ENCODE results near the gene TNFRSF14. TPM values are rescaled to one million over a fixed set of nuclear protein-coding genes. Genes with fewer than 3 reads are reported as not detected.

Gene TNFRSF14
- total and polyA plus RNA-seq, 2 of the 13 experiments (the other 11 are each of a cell fraction or from before 2014, with no cell fraction given): 11.9 to 49.9 TPM

GRCh38 chr1:2555634-2556276 lies 416 bp upstream of the TNFRSF14 start (continued):
- TF ChIP-seq PRDM4 (CRISPR knock-in tag; IDR thresholded peaks at IDR 0.05; ENCODE audit: borderline replicate concordance) (no peak), SNRNP70 (IDR thresholded peaks at IDR 0.05; ENCODE audit: low read depth, low read length) (no peak), GLMP (CRISPR knock-in tag; IDR thresholded peaks at IDR 0.05; ENCODE audit: borderline replicate concordance) (no peak), ZNF207 (IDR thresholded peaks at IDR 0.05; ENCODE audit: borderline replicate concordance) (no peak), TBX2 (CRISPR knock-in tag; IDR thresholded peaks at IDR 0.05; ENCODE audit: borderline replicate concordance) (peak; percentile 49), PHF5A (CRISPR knock-in tag; IDR thresholded peaks at IDR 0.05; ENCODE audit: low read depth, unreplicated experiment) (no peak), PRMT3 (CRISPR knock-in tag; IDR thresholded peaks at IDR 0.05; ENCODE audit: borderline replicate concordance, low read depth) (no peak), ZNF574 (CRISPR knock-in tag; IDR thresholded peaks at IDR 0.05) (peak; percentile 25), RNF219 (CRISPR knock-in tag; IDR thresholded peaks at IDR 0.05) (no peak), FOXJ3 (CRISPR knock-in tag; IDR thresholded peaks at IDR 0.05; ENCODE audit: borderline replicate concordance) (no peak), NCOA2 (CRISPR knock-in tag; IDR thresholded peaks at IDR 0.05) (no peak), ZNF83 (CRISPR knock-in tag; IDR thresholded peaks at IDR 0.05; ENCODE audit: borderline replicate concordance) (peak; percentile 56; the same call in 1 of the 2 replicates), ZBTB26 (CRISPR knock-in tag; IDR thresholded peaks at IDR 0.05; ENCODE audit: borderline replicate concordance) (peak; percentile 52; the same call in 1 of the 2 replicates), ZFP36L1 (CRISPR knock-in tag; IDR thresholded peaks at IDR 0.05) (0 out of 2 replicates have a peak, but pooled peaks have one; percentile 26), DMAP1 (CRISPR knock-in tag; IDR thresholded peaks at IDR 0.05) (peak; percentile 46; the same call in 1 of the 2 replicates), BCL3 (CRISPR knock-in tag; IDR thresholded peaks at IDR 0.05) (peak; percentile 63; the same call in 1 of the 2 replicates), ZNF510 (CRISPR knock-in tag; IDR thresholded peaks at IDR 0.05; ENCODE audit: low read depth) (no peak)

Data from HepG2 (cell line).